Mesothelial cell of epicardium (in vitro differentiated cells): Measurements from ENCODE around the gene JARID2. TPM values are rescaled to one million over a fixed set of nuclear protein-coding genes. Genes with fewer than 3 reads are reported as not detected.
"Not testable (repeated sequence)": the region's sequence is repeated elsewhere in the genome, so short reads cannot be mapped to it uniquely, and the experiment has no call there.

ENCODE experiments used
- DNase-seq, 2 experiments: peaks; one replicate each; pipeline ENCODE4 v3.0.0; 2021; ENCODE audit warnings: low spot score in 2 of 2; ENCODE audit not compliant: unreplicated experiment in 2 of 2
- H3K27ac Mint-ChIP-seq: 2 replicates; pipeline ENCODE4 v1.8.0; 2021; ENCODE audit warnings: mixed read lengths
- H3K27me3 Mint-ChIP-seq: 2 replicates; pipeline ENCODE4 v1.8.0; 2021; ENCODE audit warnings: low read depth, mixed read lengths
- H3K36me3 Mint-ChIP-seq: 2 replicates; pipeline ENCODE4 v1.8.0; 2021; ENCODE audit warnings: mixed read lengths
- H3K4me1 Mint-ChIP-seq: 2 replicates; pipeline ENCODE4 v1.8.0; 2021; ENCODE audit warnings: mixed read lengths
- H3K4me3 Mint-ChIP-seq: 2 replicates; pipeline ENCODE4 v1.8.0; 2021; ENCODE audit warnings: mild to moderate bottlenecking, moderate library complexity, mixed read lengths
- H3K9me3 Mint-ChIP-seq: 2 replicates; pipeline ENCODE4 v1.8.0; 2021; ENCODE audit warnings: mixed read lengths
- total RNA-seq: library from RNA; stranded (reverse); gene quantifications from 3 replicates; pipeline ENCODE4 v1.2.1, GENCODE V29; 2021
- TF ChIP-seq, protein P1 (sequence below): fragments of 200-600 bp; sonication (generic); IDR thresholded peaks from one replicate; pipeline ENCODE4 v1.5.0; 2021; ENCODE audit warnings: antibody characterized with exemption; ENCODE audit not compliant: unreplicated experiment

JARID2 gene
- total RNA-seq, 1 donor from 2014 or later: 35.3 TPM

DNA sequence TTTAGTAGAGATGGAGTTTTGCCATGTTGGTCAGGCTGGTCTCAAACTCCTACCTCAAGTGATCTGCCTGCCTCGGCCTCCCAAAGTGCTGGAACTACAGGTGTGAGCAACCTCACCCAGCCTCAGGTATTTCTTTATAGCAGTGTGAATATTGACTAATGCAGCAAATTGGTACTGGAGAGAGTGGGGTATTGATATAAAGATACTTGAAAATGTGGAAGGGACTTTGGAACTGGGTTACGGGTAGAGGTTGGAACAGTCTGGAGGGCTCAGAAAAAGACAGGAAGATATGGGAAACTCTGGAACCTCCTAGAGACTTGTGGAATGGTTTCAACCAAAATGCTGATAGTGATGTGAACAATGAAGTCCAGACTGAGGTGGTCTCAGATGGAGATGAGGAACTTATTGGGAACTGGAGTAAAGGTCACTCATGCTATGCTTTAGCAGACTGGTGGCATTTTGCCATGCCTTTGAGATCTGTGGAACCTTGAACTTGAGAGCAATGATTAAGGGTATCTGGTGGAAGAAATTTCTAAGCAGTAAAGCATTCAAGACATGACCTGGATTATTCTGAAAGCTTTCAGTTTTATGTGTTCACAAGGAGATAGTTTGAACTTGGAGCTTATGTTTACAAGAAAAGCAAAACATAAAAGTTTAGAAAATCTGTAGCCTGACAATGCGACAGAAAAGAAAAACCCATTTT is 289.8 kb downstream of the JARID2 start:
- Mint-ChIP-seq H3K9me3 (peaks cover 5% of the 10 kb centered on the region), H3K27me3 (no peaks in the 10 kb centered on the region), H3K27ac (no peak overlapping the region), H3K4me1 (peaks cover 9% of the 10 kb centered on the region), H3K36me3 (peaks cover 19% of the 10 kb centered on the region), H3K4me3 (no peak overlapping the region)
- DNase-seq: no peak
- TF ChIP-seq, protein P1, sequence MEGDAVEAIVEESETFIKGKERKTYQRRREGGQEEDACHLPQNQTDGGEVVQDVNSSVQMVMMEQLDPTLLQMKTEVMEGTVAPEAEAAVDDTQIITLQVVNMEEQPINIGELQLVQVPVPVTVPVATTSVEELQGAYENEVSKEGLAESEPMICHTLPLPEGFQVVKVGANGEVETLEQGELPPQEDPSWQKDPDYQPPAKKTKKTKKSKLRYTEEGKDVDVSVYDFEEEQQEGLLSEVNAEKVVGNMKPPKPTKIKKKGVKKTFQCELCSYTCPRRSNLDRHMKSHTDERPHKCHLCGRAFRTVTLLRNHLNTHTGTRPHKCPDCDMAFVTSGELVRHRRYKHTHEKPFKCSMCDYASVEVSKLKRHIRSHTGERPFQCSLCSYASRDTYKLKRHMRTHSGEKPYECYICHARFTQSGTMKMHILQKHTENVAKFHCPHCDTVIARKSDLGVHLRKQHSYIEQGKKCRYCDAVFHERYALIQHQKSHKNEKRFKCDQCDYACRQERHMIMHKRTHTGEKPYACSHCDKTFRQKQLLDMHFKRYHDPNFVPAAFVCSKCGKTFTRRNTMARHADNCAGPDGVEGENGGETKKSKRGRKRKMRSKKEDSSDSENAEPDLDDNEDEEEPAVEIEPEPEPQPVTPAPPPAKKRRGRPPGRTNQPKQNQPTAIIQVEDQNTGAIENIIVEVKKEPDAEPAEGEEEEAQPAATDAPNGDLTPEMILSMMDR: no peak

DNA sequence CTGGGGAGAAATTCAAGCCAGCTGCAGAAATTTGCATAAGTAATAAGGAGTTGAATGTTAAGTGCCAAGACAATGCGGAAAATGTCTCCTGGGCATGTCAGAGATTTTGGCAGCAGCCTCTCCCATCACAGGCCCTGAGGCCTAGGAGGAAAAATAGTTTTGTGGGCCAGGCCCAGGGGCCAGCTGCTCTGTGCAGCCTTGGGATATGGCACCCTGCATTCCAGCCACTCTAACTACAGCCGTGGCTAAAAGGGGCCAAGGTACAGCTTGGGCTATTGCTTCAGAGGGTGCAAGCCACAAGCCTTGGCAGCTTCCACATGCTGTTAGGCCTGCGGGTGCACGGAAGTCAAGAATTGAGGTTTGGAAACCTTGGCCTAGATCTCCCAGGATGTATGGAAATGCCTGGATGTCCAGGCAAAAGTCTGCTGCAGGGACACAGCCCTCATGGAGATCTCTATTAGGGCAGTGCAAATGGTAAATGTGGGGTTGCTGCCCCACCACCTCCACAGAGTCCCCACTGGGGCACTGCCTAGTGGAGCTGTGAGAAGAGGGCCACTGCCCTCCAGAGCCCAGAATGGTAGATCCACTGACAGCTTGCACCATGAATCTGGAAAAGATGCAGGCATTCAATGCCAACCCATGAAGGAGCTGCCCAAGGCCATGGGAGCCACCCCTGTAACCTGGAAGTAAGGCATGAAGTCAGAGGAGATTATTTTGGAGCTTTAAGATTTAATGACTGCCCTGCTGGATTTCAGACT is 290.5 kb downstream of the JARID2 start:
- Mint-ChIP-seq H3K36me3 (peaks cover 14% of the 10 kb centered on the region), H3K4me1 (peaks cover 12% of the 10 kb centered on the region), H3K4me3 (no peak overlapping the region), H3K27me3 (no peaks in the 10 kb centered on the region), H3K9me3 (peaks cover 5% of the 10 kb centered on the region), H3K27ac (no peak overlapping the region)
- no peak for DNase-seq
- TF ChIP-seq, protein P1: no peak

DNA sequence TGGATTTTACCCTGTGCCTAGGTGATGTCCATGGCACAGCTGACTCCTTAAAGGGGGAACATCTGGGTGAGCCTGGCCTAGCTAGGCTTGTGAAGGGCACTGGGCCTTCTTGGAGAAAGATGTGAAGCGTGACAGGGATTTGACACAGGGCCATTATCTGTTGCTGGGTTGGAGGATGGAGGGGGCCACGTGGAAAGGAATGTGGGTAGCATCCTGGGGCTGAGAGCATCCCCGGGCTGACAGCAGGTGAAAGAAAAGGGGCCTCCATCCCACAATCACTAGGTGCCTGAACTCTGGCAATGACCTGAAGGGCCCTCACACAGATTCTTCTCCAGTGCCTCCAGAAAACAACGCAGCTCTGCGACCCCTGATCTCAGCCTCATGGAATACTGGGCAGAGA is 292.2 kb downstream of the JARID2 start:
- Mint-ChIP-seq H3K27ac (no peak overlapping the region), H3K4me1 (peaks cover 14% of the 10 kb centered on the region), H3K9me3 (peaks cover 5% of the 10 kb centered on the region), H3K36me3 (peaks cover 6% of the 10 kb centered on the region), H3K4me3 (no peak overlapping the region), H3K27me3 (no peaks in the 10 kb centered on the region)
- TF ChIP-seq, protein P1: no peak
- no peak for DNase-seq

DNA sequence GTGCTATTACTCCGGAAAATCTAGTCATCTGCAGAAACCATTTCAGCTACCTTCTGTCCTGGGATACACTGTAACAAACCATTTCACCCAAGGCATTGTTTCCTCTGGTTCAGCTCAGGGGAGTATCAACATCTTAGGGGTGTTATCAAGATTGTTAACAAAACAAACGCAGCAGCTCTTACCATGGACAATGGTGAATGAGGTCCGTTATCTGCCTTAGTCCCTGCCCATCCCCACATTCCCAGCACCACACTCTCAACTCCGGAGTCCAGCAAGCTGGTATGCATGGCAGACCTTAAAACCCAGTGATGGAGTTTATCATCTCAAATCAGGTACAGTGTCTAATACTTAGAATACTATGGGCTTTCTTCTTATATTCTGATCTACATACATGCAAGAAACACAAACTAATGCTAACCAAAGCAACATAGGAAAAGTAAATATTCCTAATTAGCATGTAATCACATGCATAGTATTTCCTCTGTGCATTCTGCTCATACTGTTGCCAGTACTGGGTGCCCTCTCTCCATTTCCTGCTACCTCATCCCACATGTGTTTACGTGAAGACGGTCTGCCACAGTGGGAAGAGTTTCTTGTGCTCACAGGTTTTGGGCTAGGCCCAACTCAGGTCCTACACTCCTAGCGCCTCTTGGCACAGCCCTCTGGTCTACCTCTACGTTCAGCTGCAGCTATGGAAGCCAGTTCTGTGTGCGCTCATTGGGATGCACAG is 293.1 kb downstream of the JARID2 start:
- Mint-ChIP-seq H3K4me3 (no peak overlapping the region), H3K27me3 (no peaks in the 10 kb centered on the region), H3K27ac (no peak overlapping the region), H3K9me3 (peaks cover 12% of the 10 kb centered on the region), H3K4me1 (peaks cover 14% of the 10 kb centered on the region), H3K36me3 (peaks cover 3% of the 10 kb centered on the region)
- TF ChIP-seq, protein P1: no peak
- DNase-seq: no peak

DNA sequence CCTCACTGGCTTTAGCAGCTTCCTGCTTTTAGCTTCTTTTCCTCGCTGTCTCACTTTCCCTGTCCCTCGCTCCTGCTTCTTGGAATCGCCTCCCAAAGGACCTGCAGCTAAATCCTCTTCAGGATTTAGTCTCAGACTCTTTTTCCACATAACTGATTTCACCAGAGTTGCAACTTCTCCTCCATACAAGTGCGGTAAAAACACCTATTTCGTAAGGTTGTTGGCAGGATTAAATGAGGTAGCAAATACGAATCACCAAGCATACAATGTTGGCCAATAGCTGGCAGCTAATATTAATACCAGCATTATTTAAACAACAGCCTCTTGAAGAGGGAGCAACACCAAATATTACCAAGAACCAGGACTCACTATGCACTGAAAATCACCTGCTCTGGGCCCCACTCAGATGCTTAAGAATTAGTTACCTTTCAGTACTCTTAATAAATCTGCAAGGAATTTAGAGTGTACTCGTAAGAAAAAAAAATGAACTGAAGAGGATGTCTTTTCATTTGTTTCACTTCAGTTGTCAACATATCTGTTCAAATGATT is 293.9 kb downstream of the JARID2 start:
- H3K4me1 Mint-ChIP-seq: peaks cover 14% of the 10 kb centered on the region
- H3K27ac Mint-ChIP-seq: no peak overlapping the region
- H3K9me3 Mint-ChIP-seq: peaks cover 16% of the 10 kb centered on the region
- no peak overlapping the region for H3K4me3 Mint-ChIP-seq
- H3K36me3 Mint-ChIP-seq: peaks cover 3% of the 10 kb centered on the region
- no peaks in the 10 kb centered on the region for H3K27me3 Mint-ChIP-seq
- TF ChIP-seq, protein P1: no peak
- DNase-seq: no peak

DNA sequence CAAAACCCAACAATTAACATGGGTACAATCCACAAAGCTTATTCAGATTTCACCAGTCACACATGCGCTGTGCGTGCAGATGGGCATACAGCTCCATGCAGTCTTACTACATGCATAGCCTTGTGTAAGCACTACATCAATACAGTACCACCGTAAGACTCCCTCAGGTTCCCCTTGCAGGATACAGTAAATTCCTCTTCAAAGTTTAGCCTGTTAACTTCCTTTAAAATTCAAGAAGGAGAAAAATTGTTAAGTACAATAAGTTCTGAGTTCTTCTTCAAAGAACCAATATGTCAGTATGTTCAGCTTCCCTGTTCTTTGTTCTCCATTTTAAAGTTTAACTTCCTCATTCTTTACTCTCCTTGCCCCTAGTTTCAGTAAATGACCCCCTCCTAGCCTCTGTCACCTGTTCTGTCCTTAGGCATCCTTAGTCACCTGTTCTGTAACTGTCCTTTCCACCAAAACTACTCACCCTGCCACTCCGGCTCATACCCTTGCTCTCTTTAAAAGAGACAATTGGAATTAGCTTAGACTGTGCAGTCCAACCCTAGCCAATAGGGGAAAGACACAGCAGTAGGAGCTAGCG is 297.6 kb downstream of the JARID2 start:
- not testable (repeated sequence) for DNase-seq, H3K4me3 Mint-ChIP-seq, H3K27ac Mint-ChIP-seq, H3K27me3 Mint-ChIP-seq, H3K36me3 Mint-ChIP-seq
- Mint-ChIP-seq H3K9me3 (peaks cover 10% of the 10 kb centered on the region), H3K4me1 (peaks cover 24% of the 10 kb centered on the region)
